ENCODE data around the gene FBXW7.

Gene FBXW7

GRCh38 chr4:152283801-152284470 is 252.0 kb downstream of the FBXW7 start:
- TF ChIP-seq RARB (CRISPR knock-in tag; IDR thresholded peaks at IDR 0.05): no peak
- no peak for ATAC-seq

DNA sequence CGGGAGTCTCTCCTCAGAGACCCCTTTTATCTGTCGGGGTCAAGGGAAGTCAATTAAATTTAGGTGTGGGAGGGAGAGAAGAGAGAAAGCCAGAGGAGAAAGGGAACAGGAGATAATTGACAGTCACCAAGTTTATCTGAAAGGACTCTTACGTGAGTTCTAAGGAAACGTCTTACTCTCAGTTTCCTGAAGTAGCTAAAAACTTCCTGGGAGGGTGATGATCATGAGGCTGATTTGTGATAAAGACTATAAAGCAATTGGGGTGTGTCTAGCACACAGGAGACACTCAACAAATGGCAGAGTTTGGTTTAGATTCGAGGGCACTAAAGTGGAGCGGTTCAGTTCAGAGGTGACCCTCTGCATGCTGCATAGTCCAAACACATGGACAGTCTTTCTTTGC is 254.1 kb downstream of the FBXW7 start:
- ATAC-seq: no peak
- TF ChIP-seq, protein P1, sequence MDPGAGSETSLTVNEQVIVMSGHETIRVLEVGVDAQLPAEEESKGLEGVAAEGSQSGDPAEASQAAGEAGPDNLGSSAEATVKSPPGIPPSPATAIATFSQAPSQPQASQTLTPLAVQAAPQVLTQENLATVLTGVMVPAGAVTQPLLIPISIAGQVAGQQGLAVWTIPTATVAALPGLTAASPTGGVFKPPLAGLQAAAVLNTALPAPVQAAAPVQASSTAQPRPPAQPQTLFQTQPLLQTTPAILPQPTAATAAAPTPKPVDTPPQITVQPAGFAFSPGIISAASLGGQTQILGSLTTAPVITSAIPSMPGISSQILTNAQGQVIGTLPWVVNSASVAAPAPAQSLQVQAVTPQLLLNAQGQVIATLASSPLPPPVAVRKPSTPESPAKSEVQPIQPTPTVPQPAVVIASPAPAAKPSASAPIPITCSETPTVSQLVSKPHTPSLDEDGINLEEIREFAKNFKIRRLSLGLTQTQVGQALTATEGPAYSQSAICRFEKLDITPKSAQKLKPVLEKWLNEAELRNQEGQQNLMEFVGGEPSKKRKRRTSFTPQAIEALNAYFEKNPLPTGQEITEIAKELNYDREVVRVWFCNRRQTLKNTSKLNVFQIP (CRISPR knock-in tag; IDR thresholded peaks at IDR 0.05; ENCODE audit: borderline replicate concordance, low read depth): no peak
- TF ChIP-seq GLIS3 (CRISPR knock-in tag; IDR thresholded peaks at IDR 0.05) (no peak), TSHZ2 (CRISPR knock-in tag; IDR thresholded peaks at IDR 0.05) (no peak), ESRRG (CRISPR knock-in tag; IDR thresholded peaks at IDR 0.05) (no peak), ZNF8 (CRISPR knock-in tag; IDR thresholded peaks at IDR 0.05) (no peak), ZNF565 (CRISPR knock-in tag; conservative IDR thresholded peaks at IDR 0.05; ENCODE audit: low read depth) (no peak), SNAI2 (CRISPR knock-in tag; IDR thresholded peaks at IDR 0.05) (no peak), BACH2 (CRISPR knock-in tag; IDR thresholded peaks at IDR 0.05; ENCODE audit: borderline replicate concordance) (no peak), TOX (CRISPR knock-in tag; IDR thresholded peaks at IDR 0.05; ENCODE audit: borderline replicate concordance) (no peak), ZFP30 (CRISPR knock-in tag; IDR thresholded peaks at IDR 0.05) (no peak), TCF4 (CRISPR knock-in tag; IDR thresholded peaks at IDR 0.05; ENCODE audit: borderline replicate concordance) (no peak), ARNTL (CRISPR knock-in tag; IDR thresholded peaks at IDR 0.05; ENCODE audit: borderline replicate concordance, low read depth) (no peak)
- TF ChIP-seq, protein P2, sequence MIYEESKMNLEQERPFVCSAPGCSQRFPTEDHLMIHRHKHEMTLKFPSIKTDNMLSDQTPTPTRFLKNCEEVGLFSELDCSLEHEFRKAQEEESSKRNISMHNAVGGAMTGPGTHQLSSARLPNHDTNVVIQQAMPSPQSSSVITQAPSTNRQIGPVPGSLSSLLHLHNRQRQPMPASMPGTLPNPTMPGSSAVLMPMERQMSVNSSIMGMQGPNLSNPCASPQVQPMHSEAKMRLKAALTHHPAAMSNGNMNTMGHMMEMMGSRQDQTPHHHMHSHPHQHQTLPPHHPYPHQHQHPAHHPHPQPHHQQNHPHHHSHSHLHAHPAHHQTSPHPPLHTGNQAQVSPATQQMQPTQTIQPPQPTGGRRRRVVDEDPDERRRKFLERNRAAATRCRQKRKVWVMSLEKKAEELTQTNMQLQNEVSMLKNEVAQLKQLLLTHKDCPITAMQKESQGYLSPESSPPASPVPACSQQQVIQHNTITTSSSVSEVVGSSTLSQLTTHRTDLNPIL (CRISPR knock-in tag; IDR thresholded peaks at IDR 0.05; ENCODE audit: low read depth): no peak
- TF ChIP-seq, protein P3, sequence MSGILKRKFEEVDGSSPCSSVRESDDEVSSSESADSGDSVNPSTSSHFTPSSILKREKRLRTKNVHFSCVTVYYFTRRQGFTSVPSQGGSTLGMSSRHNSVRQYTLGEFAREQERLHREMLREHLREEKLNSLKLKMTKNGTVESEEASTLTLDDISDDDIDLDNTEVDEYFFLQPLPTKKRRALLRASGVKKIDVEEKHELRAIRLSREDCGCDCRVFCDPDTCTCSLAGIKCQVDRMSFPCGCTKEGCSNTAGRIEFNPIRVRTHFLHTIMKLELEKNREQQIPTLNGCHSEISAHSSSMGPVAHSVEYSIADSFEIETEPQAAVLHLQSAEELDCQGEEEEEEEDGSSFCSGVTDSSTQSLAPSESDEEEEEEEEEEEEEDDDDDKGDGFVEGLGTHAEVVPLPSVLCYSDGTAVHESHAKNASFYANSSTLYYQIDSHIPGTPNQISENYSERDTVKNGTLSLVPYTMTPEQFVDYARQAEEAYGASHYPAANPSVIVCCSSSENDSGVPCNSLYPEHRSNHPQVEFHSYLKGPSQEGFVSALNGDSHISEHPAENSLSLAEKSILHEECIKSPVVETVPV (CRISPR knock-in tag; IDR thresholded peaks at IDR 0.05): no peak

GRCh38 chr4:152281211-152281610 is 254.7 kb downstream of the FBXW7 start:
- TF ChIP-seq GLIS3 (CRISPR knock-in tag; IDR thresholded peaks at IDR 0.05) (no peak), ISL1 (CRISPR knock-in tag; IDR thresholded peaks at IDR 0.05) (no peak), TSHZ2 (CRISPR knock-in tag; IDR thresholded peaks at IDR 0.05) (no peak), ZC3H10 (CRISPR knock-in tag; IDR thresholded peaks at IDR 0.05) (no peak), ZNF8 (CRISPR knock-in tag; IDR thresholded peaks at IDR 0.05) (no peak), ARNTL (CRISPR knock-in tag; IDR thresholded peaks at IDR 0.05; ENCODE audit: borderline replicate concordance, low read depth) (no peak)
- ATAC-seq: no peak

- ATAC-seq: no peak
- TF ChIP-seq ISL1 (CRISPR knock-in tag; IDR thresholded peaks at IDR 0.05): no peak
- no peak for TF ChIP-seq ZC3H10 (CRISPR knock-in tag; IDR thresholded peaks at IDR 0.05)
- TF ChIP-seq TSHZ2 (CRISPR knock-in tag; IDR thresholded peaks at IDR 0.05): no peak
- TF ChIP-seq OSR1 (CRISPR knock-in tag; IDR thresholded peaks at IDR 0.05): no peak
- TF ChIP-seq, protein P3 (CRISPR knock-in tag; IDR thresholded peaks at IDR 0.05): no peak
- TF ChIP-seq PPARA (CRISPR knock-in tag; IDR thresholded peaks at IDR 0.05; ENCODE audit: borderline replicate concordance): no peak
- TF ChIP-seq GLIS3 (CRISPR knock-in tag; IDR thresholded peaks at IDR 0.05): no peak
- TF ChIP-seq RARB (CRISPR knock-in tag; IDR thresholded peaks at IDR 0.05): no peak
- no peak for TF ChIP-seq BACH2 (CRISPR knock-in tag; IDR thresholded peaks at IDR 0.05; ENCODE audit: borderline replicate concordance)
- no peak for TF ChIP-seq ZFP30 (CRISPR knock-in tag; IDR thresholded peaks at IDR 0.05)
- no peak for TF ChIP-seq ZNF8 (CRISPR knock-in tag; IDR thresholded peaks at IDR 0.05)
Observed at GRCh38 chr4:152279234-152279566, 256.7 kb downstream of the FBXW7 start.
